Endometrium (tissue), 2 donors: ENCODE results near the gene GRIK1.

ENCODE experiments used
- FAIRE-seq: peaks from 2 replicates; lab custom pipeline; 2012; peaks lifted over from hg19 to GRCh38; lab: Jason Lieb, UNC
- donor health status: control.
- donor health status: control.

The GRIK1 gene

DNA sequence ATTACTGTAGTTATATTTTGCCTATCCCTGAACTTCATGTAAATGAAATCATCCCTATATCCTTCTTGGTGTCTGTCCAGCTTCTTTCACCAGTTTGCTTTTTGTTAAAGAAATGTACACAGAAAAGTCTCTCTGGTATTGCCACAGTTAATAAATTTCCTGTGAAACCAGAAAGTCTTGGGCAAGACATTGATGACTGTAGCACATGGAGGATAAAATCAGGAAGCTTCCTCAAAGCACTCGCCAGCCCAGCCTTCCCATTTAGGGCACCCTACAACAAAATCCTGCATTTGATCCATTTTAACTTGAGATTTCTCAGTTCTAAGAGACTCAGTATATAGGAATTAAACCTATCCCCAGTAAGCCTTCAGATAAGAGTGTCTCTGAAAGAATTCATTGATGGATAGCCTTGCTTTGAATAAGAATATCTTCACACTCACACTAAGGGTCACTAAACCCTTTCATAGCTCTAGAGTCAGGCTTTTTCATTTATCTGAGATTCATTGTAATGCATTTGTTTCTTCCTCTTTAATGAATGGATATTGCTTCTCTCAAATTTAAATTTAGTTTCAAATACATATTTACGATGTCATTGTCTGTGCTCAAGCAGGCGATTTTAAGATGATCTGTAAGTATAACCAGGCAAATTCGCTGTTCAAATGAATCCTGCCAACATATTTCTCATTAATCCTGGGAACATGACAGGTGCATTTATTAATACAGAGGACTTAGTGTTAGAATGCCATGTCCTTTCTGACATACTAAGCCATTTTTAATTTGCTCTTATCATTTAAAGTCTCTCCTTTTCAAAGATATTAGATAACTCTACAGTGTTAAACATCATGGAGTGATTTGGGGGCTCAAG, 153.1 kb downstream of the GRIK1 start:
- no peak for FAIRE-seq

DNA sequence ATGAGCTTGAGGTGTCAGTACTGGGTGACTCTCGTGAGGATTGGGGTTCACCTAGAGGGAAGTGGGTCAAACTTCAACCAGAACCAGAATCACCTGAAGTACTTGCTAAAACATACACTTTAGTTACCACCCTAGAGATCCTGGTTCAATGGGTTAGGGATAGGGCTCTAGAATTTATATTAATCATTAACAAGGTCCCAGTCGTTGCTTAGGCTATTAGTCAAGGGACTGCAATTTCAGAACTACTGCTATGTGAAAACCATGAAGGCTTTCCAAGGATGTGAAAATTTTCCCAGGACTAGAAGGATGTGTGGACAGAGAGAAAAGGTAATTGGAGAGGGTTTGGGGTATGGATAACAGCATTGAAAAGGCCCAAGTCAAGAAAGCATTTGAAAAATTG, 162.6 kb downstream of the GRIK1 start:
- FAIRE-seq, result no peak

DNA sequence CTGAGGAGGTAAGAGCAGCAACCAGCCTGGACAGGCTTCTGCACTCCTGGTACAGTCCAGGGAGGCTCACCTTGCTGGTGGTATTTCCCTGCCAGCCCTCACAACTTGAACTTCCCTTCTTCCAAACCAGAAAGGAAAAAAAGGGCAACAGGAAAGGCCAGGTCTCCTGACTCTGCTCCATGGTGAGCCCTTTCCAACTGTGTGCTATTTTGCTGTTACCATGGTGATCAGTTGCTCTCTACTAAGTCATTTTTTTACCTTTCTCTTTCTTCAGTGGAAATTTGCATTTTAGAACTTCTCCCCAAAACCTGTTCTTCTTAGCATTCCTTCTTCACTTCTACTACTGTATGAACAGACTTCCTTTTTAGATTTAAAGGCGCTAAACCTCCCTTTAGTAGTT, 164.3 kb downstream of the GRIK1 start:
- FAIRE-seq, result no peak

DNA sequence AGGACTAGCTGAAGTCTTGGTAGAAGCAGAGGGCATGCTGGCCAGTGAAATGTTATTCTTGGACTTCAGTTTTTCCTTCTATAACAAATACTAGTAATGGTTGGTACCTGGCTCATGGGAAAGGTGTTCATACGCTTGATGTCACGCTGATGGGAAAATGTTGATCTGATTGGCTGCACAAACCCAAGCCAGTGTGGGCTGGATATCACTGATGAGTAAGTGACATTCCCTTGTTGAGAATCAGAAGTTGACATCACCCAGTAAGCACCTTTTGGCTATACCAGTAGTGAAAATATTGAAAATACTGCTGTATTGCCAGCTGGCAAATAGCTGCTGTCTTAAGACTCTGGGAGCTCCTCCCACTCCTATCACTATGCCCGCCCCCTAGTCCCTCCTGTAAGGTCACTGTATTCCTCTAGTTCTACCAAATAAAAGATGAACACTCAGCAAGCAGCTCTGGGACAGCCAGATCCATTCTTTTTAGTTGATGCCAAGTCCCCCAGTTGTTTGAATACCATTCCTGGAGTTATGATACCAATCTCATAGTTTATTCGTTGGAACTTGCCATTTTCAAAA, 168.2 kb downstream of the GRIK1 start:
- FAIRE-seq, result no peak

DNA sequence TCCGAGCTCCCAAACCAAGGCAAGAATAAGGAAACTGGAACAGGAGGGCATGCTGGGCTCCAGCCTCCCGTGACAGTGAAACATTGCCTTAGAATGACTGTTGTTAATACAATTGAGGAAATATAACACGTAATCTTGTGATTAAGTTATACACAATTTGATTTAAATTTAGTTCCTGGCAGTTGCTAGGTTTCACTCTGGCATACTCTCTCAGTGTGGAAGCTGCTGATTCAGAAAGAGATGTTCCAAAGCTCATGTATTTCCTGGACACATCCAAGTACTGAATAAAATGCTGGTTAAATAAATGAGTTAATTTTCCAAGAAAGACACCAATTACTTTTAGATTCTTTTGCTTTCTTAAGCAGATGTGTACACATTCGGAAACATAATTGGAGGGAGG, 176.1 kb downstream of the GRIK1 start:
- FAIRE-seq, result no peak

DNA sequence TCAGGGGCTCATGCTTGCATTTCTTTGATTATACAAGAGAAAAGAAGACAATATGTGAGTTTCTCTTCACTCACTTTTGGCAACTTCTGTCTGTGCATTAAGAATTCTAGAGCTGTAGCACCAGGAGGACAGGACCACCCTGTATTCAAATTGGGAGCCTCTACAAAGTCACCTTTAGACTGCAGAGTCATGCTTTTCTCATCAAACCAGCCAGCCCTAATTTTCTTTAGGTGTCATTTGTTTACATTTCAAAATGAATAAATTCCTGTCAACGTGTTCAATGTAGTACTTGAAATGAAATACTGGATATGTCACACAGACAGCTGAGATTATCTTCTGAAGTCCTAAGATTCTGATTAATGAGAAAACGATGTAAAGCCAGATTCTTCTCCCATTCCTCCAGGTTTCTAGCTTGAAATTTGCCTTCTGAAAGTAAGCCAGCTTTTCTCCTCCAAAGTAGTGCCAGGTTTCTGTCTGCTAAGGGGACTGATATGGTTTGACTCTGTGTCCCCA, 177.2 kb downstream of the GRIK1 start:
- FAIRE-seq, result no peak

DNA sequence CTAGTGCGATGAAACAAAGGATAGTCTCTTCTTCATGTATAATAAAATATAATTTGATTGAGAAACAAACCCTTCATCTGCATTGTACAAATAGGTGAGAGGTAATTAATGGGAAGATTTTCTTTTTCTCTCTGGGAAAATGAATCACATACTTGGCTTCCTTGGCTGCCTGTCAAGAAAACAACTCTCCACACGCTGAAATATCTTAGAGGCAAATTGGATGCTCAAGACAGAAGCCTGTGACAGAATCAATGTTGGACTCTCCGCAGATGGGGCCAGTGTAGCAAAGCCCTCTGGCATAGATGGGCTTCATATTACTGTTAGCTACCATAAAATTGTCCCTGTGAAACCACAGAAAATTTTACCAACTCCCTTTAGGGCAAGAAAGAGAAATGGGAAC, 186.6 kb downstream of the GRIK1 start:
- FAIRE-seq, result no peak

DNA sequence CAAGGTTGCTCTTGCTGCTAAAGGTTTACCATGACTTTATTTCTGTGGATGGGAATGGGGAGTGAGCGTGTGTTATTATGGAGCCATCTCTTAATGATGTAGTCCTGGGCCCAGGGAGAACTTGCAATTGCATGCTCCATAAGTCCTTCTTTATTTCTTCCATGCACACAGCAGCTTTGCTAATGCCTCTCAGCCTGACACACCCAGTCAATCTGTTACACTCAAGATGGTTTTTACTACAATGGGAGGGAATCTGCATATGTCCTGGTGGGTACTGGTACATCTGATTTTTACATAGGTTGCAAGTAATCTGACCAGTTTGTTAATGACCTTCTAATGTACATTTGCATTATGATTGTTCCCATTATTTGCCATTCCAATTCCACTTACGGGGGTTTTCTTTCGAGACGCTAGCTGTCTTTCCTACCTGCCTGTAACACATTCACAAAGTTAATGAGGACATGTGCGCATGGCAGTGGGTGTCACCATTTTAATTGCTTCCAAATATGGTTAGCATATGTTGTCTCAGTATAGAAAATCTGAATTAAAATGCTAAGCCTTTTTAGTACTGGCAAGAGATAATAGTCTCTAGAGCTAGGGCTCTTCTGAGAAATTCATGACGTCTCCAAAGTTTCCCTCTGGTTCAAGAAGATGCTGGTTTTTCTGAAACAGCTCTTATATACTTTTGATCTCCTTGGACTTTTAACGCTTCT, 188.2 kb downstream of the GRIK1 start:
- FAIRE-seq, result no peak

DNA sequence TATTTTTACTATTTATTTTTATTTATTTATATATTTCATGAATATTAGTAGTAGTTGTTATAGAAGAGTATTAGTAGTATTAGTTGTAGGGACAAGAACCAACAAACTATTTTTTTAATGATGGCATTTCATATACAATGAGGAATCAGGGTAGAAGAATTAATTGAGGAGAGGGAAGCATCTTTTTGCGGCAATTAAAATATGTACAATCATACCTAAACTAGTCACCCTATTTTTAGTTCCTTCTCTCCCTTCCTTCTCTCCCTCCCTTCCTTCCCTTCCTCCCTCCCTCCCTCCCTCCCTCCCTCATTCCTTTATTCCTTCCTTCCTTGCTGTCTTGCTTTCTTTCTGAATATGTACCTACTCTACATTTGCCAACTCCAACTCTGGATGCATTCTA, 189.8 kb downstream of the GRIK1 start:
- no peak for FAIRE-seq

DNA sequence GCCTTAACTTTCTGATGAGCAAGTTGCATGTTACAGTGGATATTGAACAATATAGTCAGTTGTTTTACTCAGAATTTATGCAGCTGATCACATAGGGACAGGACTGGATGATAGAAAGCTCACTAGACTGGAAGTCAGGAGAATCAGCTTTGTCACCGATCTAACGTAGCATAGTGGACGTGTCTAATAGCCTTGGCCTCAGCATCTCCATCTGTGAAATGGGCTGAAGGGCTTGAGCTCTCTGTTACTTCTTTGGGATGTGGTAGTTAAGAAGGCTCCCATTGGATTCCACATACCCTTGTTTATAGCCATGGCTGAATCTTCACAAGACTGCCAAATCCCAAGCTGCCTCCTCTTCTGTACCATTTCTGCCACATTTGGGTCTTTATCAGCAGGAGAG, 190.6 kb downstream of the GRIK1 start:
- FAIRE-seq, result no peak

DNA sequence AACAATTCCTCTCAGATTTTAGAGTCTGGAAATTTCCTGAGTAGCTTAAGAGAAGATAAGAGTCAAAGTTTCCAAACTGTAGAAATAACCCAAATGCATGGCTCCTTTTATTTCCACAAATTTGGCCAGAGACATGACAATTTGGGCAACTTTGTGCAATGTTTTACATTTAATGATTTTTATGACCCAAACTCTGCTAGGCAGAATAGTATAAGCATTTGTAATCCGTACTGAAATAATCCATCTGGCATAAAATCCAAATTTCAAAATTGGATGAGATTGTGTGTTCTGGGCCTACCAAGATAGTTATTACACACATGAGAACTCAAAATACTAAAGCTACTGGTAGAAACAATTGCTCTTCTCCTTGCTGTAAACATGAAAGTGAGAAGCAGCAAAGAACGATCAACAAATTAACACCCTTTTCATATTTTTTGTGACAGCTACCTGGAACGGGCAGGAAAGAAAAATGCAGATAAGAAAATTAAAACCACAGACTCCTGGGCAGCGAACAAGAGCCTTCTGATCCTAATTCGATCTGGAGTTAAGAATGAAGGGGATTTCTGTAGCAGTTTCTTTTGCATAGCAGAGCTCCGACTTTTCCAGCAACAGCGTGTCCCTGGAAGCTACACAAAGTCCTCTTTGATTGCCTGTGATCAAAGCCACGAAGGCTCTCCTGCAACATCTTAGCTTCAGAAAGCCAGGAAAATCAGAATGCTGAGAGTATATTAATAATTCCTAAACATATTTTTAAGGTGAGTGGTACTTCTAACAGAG, 191.2 kb downstream of the GRIK1 start:
- FAIRE-seq, result no peak

DNA sequence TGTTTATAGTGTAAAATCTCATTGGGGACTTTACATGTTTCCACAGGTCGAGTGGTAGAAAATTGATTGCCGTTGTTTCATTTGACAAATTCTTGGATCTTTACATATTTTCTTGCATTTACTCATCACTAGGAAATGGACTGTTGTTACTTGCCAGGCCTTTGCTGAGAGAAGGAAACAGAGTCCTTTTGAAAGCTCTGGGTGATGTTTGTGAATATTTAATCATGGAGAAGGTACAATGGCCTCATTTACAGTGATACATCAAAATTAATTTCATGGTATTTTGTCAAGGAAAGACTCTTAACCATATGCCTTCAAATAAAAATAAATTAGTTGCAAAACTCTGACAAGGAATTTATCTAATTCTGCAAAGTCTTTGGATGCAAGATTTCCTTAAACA, 198.0 kb downstream of the GRIK1 start:
- no peak for FAIRE-seq

DNA sequence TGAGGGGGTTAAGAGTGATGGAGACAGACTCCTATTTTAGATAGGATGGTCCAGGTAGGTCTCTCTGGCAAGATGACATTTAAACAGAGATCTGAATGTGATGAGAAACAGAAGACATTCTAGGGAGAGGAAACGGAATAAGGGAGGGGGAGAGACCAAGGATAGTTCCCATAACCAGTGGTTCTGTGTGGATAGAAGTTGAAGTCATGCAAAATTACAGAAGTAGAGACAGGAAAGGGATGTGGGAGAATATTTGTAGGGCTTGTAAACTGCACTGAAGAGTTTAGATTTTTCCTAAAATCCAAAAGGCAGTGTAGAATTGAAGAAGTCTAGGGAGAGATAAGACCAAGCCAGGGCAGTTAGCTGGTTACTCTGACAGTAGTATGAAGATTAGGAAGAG, 200.6 kb downstream of the GRIK1 start:
- FAIRE-seq, result no peak

DNA sequence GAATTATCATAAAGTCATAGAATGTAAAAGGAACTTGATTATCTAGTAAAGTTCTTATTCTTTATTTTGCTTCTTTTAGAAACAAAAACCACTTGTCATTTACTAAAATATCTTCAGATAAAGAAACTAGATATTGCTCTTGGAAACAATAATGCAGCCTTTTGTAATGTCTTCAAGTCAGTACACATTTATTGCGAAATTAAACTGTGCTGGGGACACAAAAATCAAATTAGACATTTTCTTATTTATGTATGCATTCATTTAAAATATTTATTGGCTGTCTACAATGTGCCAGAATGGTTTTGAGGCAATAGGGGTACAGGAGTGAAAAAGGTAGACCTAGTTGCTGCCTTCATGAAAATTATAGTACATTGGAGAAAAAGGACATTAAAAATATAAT, 201.1 kb downstream of the GRIK1 start:
- no peak for FAIRE-seq

DNA sequence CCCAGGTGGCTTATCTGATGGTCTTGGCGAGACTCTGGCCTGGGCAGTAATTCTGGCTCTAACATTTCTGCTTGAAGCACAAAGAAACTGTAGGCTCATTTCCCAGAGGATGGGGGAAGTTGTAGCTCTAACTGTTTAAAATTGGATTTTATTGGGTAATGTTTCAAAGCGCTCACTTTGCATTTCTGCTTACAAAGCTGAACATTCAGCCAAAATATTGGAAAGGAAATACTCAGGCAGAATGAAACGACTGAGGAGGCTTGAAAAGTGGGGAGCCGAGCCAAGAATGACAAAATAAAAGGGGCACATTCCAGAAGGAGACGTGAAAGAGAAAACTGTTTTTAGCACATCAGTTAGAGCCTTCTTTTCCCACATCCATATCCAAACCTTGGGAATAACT, 202.6 kb downstream of the GRIK1 start:
- FAIRE-seq, result no peak

DNA sequence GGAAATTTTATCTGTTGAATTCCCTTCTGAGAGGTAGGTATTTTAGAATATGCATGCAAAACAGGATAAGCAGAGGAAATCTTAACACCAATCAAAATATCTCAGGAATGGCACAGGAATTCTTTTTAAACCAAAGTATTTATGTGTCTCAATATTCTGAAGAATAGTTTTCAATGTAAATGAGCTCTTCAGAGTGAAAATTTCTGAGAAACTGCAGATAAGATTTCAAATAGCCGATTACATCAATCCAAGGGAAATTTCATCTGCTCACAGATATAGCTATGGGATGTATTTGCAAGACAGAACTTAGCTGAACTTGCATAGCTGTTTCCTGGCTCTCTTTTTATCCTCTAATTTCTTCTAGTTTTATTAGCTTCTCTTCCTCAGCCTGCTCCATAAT, 209.5 kb downstream of the GRIK1 start:
- FAIRE-seq, result no peak

DNA sequence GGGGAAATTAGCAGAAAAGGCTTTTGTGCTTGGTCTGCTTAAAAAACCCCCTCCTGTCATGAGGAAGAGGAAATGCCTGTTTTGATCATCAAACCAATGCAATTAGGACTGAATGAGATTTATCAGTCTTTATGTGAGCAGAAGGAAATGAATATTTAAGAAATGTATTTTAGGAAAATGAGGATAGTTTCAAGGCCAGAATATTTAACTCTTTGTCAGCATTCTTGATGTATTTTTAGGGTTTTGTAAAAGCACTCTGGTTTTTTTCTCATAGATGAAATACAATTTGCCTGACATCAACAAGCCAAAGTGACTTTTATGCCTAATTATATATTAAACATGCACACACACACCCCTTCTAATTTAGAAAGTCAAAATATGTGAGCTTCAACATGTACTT, 213.8 kb downstream of the GRIK1 start:
- no peak for FAIRE-seq

DNA sequence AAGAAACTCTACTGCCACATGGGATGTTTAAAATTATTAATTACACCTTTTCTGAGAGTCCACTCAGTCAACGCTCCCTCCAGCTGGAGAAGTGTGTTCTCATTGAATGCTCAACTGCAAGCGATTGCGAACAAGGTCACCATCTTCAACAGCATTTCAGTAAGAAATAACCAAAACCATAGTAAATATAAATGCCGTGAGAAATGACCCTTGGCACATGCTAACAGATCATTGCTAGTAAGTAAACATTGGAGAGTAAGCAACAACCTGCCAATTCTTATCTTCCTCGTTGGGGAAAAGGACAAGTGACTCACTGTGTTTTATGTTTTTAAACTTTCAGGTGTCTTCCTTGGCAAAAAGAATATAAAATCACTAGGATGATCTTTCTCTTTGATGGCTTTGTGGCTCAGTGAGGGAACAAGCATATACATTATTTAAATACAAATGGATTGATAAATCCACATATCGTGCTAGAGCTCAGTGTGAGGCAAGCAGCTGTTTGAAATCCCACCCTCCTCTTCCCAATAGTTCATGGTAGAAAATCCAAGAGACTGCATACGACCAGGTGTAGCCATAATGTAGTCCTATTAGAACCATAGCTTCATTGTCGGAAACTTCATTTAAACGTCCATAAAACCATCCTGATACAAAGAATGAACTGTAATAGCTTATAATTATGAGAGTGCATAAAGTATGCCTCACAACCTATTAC, 214.6 kb downstream of the GRIK1 start:
- no peak for FAIRE-seq

DNA sequence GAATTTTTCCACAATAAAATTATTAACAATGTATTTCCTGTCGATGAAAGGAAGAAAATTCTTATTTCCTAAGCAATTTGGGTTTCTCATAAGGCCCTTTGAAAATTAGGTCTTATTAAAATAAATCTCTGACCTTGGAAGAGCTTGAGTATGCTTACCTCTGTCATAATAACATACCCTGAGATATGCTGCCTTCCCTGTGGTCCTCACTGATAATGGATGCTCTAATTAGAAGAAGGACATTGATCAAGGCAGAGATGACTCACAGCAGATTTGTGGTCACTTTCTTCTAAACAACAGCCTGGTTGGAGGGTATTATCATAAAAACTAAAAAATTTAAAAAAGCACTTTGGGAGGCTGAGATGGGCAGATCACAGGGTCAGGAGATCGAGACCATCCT, 217.8 kb downstream of the GRIK1 start:
- no peak for FAIRE-seq

DNA sequence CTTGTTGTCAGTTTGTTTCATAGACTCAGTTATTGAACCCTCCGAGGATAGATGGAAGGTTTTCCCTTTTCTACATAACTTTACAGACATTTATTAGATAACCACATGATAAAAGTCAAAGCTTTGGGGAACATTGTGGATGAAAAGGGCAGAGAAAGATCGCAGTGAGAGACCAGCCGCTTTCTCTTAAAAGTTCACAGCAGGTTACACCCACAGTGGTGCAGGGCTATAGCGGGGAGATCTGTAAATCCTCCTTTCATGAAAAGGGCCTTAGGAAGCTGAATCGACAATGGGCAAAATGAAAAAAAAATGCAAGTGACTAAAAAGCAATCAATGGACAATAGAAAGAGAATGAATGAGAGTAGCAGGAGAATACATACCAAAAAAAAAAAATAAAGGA, 218.6 kb downstream of the GRIK1 start:
- no peak for FAIRE-seq

DNA sequence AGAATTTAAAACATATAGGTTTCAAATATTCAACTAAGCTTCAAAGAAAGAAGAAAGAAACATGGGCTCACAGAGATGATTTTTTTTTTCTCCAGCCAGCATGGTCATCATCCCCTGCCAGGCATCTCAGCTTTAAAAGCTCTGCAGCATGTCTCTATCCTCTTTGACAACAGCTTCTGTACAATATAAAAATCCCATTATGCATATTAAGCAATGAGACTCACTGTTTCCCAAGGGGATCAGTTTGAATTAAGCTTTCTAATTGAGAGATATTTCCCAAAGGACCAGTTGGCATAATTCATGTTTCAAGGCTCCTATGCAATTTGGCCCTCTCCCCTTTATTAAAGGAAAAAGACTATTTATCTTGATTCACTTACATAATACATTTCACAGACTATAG, 220.3 kb downstream of the GRIK1 start:
- FAIRE-seq, result no peak
